Stomach (tissue), 9 donors: ENCODE data around the gene FRMPD2. TPM values are rescaled to one million over a fixed set of nuclear protein-coding genes. Genes with fewer than 3 reads are reported as not detected.

Experiments used
- DNase-seq, 2 donors: peaks; one replicate each; pipeline versions ENCODE4 v3.0.0 to v3.0.0-alpha.2; 2013 to 2019
- H3K27ac ChIP-seq, 5 donors: fragments of 200-600 bp in 4 of 5; sonication (generic) in 4 of 5; one replicate each; pipeline ENCODE4 v1.5.1; 2013 to 2019; ENCODE audit warnings: mild to moderate bottlenecking in 1 of 5, moderate library complexity in 1 of 5
- H3K27me3 ChIP-seq, 3 donors: fragments of 200-600 bp; sonication (generic); one replicate each; pipeline ENCODE4 v1.5.1; 2017 to 2019; ENCODE audit warnings: mixed run types in 1 of 3
- H3K36me3 ChIP-seq, 4 donors: fragments of 200-600 bp; sonication (generic); 1 replicate in 3 of 4; 2 replicates in 1 of 4; pipeline ENCODE4 v1.5.1; 2016 to 2019
- H3K4me1 ChIP-seq, 4 donors: fragments of 200-600 bp; sonication (generic); one replicate each; pipeline ENCODE4 v1.5.1; 2016 to 2019
- H3K4me3 ChIP-seq, 4 donors: fragments of 200-600 bp; sonication (generic) in 3 of 4; one replicate each; pipeline ENCODE4 v1.5.1; 2016 to 2019; ENCODE audit warnings: mild to moderate bottlenecking in 1 of 4
- H3K9me3 ChIP-seq, 4 donors: fragments of 200-600 bp; sonication (generic); one replicate each; pipeline ENCODE4 v1.5.1; 2016 to 2019
- CTCF ChIP-seq, 7 experiments: fragments of 450-650 bp in 4 of 7; fragments of 200-600 bp in 3 of 7; sonication (generic) in 3 of 7; IDR thresholded peaks; one replicate each; pipeline ENCODE4 v1.5.1; 2016 to 2019; ENCODE audit warnings: antibody characterized with exemption in 7 of 7, control low read depth in 2 of 7, mild to moderate bottlenecking in 1 of 7
- EP300 ChIP-seq: sonication (generic); formaldehyde crosslinking; IDR thresholded peaks from one replicate; pipeline ENCODE4 v1.6.1; 2017; ENCODE audit warnings: antibody characterized with exemption
- POLR2A ChIP-seq, 4 donors: fragments of 450-650 bp; IDR thresholded peaks; one replicate each; pipeline ENCODE4 v1.6.1; 2016; ENCODE audit warnings: antibody characterized with exemption in 4 of 4, control low read depth in 2 of 4, mild to moderate bottlenecking in 1 of 4, moderate library complexity in 1 of 4
- POLR2AphosphoS5 ChIP-seq, 3 donors: sonication (generic); formaldehyde crosslinking; IDR thresholded peaks; one replicate each; pipeline ENCODE4 v1.6.1; 2016; ENCODE audit warnings: antibody characterized with exemption in 3 of 3
- WGBS, 5 donors: extraction: QIAGEN DNeasy Blood & Tissue Kit in 3 of 5; methylation state at CpG; one replicate each; pipeline versions ENCODE4 v1.1.5 to v1.1.7; 2013 to 2018; 5-methylcytosine and 5-hydroxymethylcytosine counted together
- intact Hi-C: fragments of 100-400 bp; cut with DNase I; formaldehyde crosslinking; loops from one replicate; pipeline ENCODE4 v1.15.1; 2023; ENCODE audit warnings: low total_unique reads
- polyA plus RNA-seq, 3 donors: library from polyadenylated mRNA; stranded (reverse); fragments of 200-250 nt; gene quantifications; one replicate each; pipeline ENCODE4 v1.2.3, GENCODE V29; 2013
- total RNA-seq, 5 donors: library from RNA; depleted of rRNA; stranded (reverse); fragments of >200 nt; gene quantifications; one replicate each; pipeline versions ENCODE4 v1.1.0 to v1.2.3, GENCODE V29; 2014 to 2016
- donor health status: healthy with polysubstance abuse.
- donor health status: Bipolar disorder and iron deficiency.
- donor health status: healthy.

Gene FRMPD2
- total and polyA plus RNA-seq, 8 donors, result under 0.01 to 0.15 (median 0.03) TPM; not detected in 4

- peaks cover 0 to 4% (median 0%) of the 10 kb centered on the region in 4 donors for H3K4me1 ChIP-seq
- no peak overlapping the region for H3K4me3 ChIP-seq
- intact Hi-C loops, result no loop called here
- 81 to 89% (median 84%) methylated on average over 6 of the region's 6 CpGs for WGBS, 5 donors
- no peaks in the 10 kb centered on the region for H3K9me3 ChIP-seq
- no peaks in the 10 kb centered on the region for H3K36me3 ChIP-seq
- H3K27me3 ChIP-seq, result peaks cover 0 to 4% (median 0%) of the 10 kb centered on the region in 3 donors
- DNase-seq, result no peak
- no peak for TF ChIP-seq POLR2A (IDR thresholded peaks at IDR 0.05)
- no peak for TF ChIP-seq POLR2AphosphoS5 (IDR thresholded peaks at IDR 0.05)
- no peak for TF ChIP-seq EP300
- no peak for TF ChIP-seq CTCF (IDR thresholded peaks at IDR 0.05)
- no peak overlapping the region for H3K27ac ChIP-seq
These were observed 77.1 kb downstream of the FRMPD2 start for GRCh38 chr10:48197236-48197899.

GRCh38 chr10:48195803-48196202 is 78.7 kb downstream of the FRMPD2 start:
- 36 to 53% (median 38%) methylated on average over 2 of the region's 2 CpGs for WGBS, 5 donors
- Histone ChIP-seq H3K4me3 (no peak overlapping the region), H3K4me1 (peaks cover 0 to 4% (median 0%) of the 10 kb centered on the region in 4 donors), H3K27me3 (peaks cover 0 to 4% (median 0%) of the 10 kb centered on the region in 3 donors), H3K9me3 (no peaks in the 10 kb centered on the region), H3K36me3 (no peaks in the 10 kb centered on the region), H3K27ac (no peak overlapping the region)
- no peak for TF ChIP-seq POLR2A (IDR thresholded peaks at IDR 0.05)
- no peak for TF ChIP-seq CTCF (IDR thresholded peaks at IDR 0.05)
- TF ChIP-seq EP300, result no peak
- TF ChIP-seq POLR2AphosphoS5 (IDR thresholded peaks at IDR 0.05), result no peak
- no peak for DNase-seq
- intact Hi-C loops, result no loop called here

GRCh38 chr10:48194830-48195229 is 79.7 kb downstream of the FRMPD2 start:
- H3K27ac ChIP-seq, result peak overlapping the region in 1 of 5 donors; percentile 22
- 33 to 75% (median 56%) methylated on average over 1 of the region's 1 CpG for WGBS, 5 donors
- no peaks in the 10 kb centered on the region for H3K36me3 ChIP-seq
- peak in 1 of 2 donors; percentile 54 for DNase-seq
- no peaks in the 10 kb centered on the region for H3K9me3 ChIP-seq
- TF ChIP-seq EP300, result no peak
- TF ChIP-seq POLR2A (IDR thresholded peaks at IDR 0.05), result no peak
- no peak for TF ChIP-seq POLR2AphosphoS5 (IDR thresholded peaks at IDR 0.05)
- TF ChIP-seq CTCF (IDR thresholded peaks at IDR 0.05), result no peak
- no peak overlapping the region for H3K4me3 ChIP-seq
- peaks cover 0 to 4% (median 0%) of the 10 kb centered on the region in 3 donors for H3K27me3 ChIP-seq
- peaks cover 0 to 4% (median 0%) of the 10 kb centered on the region in 4 donors for H3K4me1 ChIP-seq
- intact Hi-C loops, result no loop called here

GRCh38 chr10:48193556-48193955 is 80.9 kb downstream of the FRMPD2 start:
- intact Hi-C loops, result no loop called here
- 71 to 84% (median 84%) methylated on average over 2 of the region's 2 CpGs for WGBS, 5 donors
- TF ChIP-seq POLR2A (IDR thresholded peaks at IDR 0.05) (no peak), EP300 (no peak), CTCF (IDR thresholded peaks at IDR 0.05) (no peak), POLR2AphosphoS5 (IDR thresholded peaks at IDR 0.05) (no peak)
- Histone ChIP-seq H3K36me3 (no peaks in the 10 kb centered on the region), H3K27me3 (peaks cover 0 to 4% (median 0%) of the 10 kb centered on the region in 3 donors), H3K27ac (no peak overlapping the region), H3K4me1 (peaks cover 0 to 4% (median 0%) of the 10 kb centered on the region in 4 donors), H3K4me3 (no peak overlapping the region), H3K9me3 (no peaks in the 10 kb centered on the region)
- DNase-seq, result no peak
